GM23248 (cell line): ENCODE measurements around the gene KLKB1. TPM values are rescaled to one million over a fixed set of nuclear protein-coding genes. Genes with fewer than 3 reads are reported as not detected.

ENCODE experiments used
- DNase-seq: peaks from one replicate; pipeline ENCODE4 v3.0.0-alpha.2; 2015
- H2AFZ ChIP-seq: fragments of 200-600 bp; sonication (generic); 2 replicates; pipeline ENCODE4 v1.6.1; 2016; ENCODE audit warnings: antibody characterized with exemption
- H3F3A ChIP-seq: fragments of 200-600 bp; sonication (generic); 2 replicates; pipeline ENCODE4 v1.6.1; 2016; ENCODE audit warnings: mild to moderate bottlenecking, antibody characterized with exemption, mixed run types; ENCODE audit not compliant: insufficient read depth
- H3K27ac ChIP-seq: fragments of 200-600 bp; sonication (generic); 2 replicates; pipeline ENCODE4 v1.5.1; 2016; ENCODE audit warnings: mild to moderate bottlenecking
- H3K27me3 ChIP-seq: fragments of 200-600 bp; sonication (generic); replicated peaks from 2 replicates; pipeline ENCODE4 v1.6.1; 2016; ENCODE audit warnings: mild to moderate bottlenecking; ENCODE audit not compliant: insufficient read depth
- H3K36me3 ChIP-seq: fragments of 200-600 bp; sonication (generic); 2 replicates; pipeline ENCODE4 v1.6.1; 2016; ENCODE audit warnings: low read depth, mild to moderate bottlenecking
- H3K4me1 ChIP-seq: fragments of 200-600 bp; sonication (generic); 2 replicates; pipeline ENCODE4 v1.6.1; 2016; ENCODE audit warnings: mild to moderate bottlenecking; ENCODE audit not compliant: insufficient read depth
- H3K4me2 ChIP-seq: fragments of 200-600 bp; sonication (generic); one replicate; pipeline ENCODE4 v1.6.1; 2016; ENCODE audit warnings: mild to moderate bottlenecking; ENCODE audit not compliant: unreplicated experiment
- H3K4me3 ChIP-seq: fragments of 200-600 bp; sonication (generic); 2 replicates; pipeline ENCODE4 v1.5.1; 2016; ENCODE audit warnings: mild to moderate bottlenecking
- H3K79me2 ChIP-seq: fragments of 200-600 bp; sonication (generic); 2 replicates; pipeline ENCODE4 v1.6.1; 2016; ENCODE audit warnings: mild to moderate bottlenecking; ENCODE audit not compliant: insufficient read depth
- H3K9ac ChIP-seq: fragments of 200-600 bp; sonication (generic); 2 replicates; pipeline ENCODE4 v1.6.1; 2016; ENCODE audit warnings: mild to moderate bottlenecking
- H3K9me2 ChIP-seq: fragments of 200-600 bp; sonication (generic); 2 replicates; pipeline ENCODE4 v1.6.1; 2016; ENCODE audit warnings: mixed run types, mild to moderate bottlenecking, moderate library complexity; ENCODE audit not compliant: insufficient read depth
- H3K9me3 ChIP-seq: fragments of 200-600 bp; sonication (generic); one replicate; pipeline ENCODE4 v1.6.1; 2017; ENCODE audit warnings: low read depth
- H4K20me1 ChIP-seq: fragments of 200-600 bp; sonication (generic); 2 replicates; pipeline ENCODE4 v1.6.0; 2016; ENCODE audit not compliant: insufficient read depth
- EZH2 ChIP-seq: fragments of 200-600 bp; sonication (generic); IDR thresholded peaks from 2 replicates; pipeline ENCODE4 v1.6.1; 2018; ENCODE audit warnings: antibody characterized with exemption, mild to moderate bottlenecking; ENCODE audit not compliant: insufficient read depth, poor library complexity, severe bottlenecking
- EZH2phosphoT487 ChIP-seq: fragments of 200-600 bp; sonication (generic); IDR thresholded peaks from 2 replicates; pipeline ENCODE4 v1.6.1; 2018; ENCODE audit warnings: antibody characterized with exemption, moderate library complexity, mild to moderate bottlenecking, low read depth; ENCODE audit not compliant: insufficient read depth
- whole genome bisulfite sequencing, 2 experiments: methylation state at CpG; one replicate each; pipeline ENCODE4 v1.1.6; 2015 to 2017; ENCODE audit warnings: low lambda C conversion rate in 2 of 2, low coverage in 1 of 2; ENCODE audit errors: missing lambda C conversion rate in 2 of 2; 5-methylcytosine and 5-hydroxymethylcytosine counted together
- in situ Hi-C: fragments of 300-500 bp; cut with MboI; formaldehyde crosslinking; loops from 2 replicates; pipeline ENCODE4 v1.15.0; 2020
- polyA plus RNA-seq: library from polyadenylated mRNA; unstranded; fragments of >200 nt; fragmentation: Nextera tagmentation; extraction: Ambion mirVana; gene quantifications from 2 replicates; pipeline ENCODE4 v1.2.1, GENCODE V29; 2016
- total RNA-seq: library from RNA; depleted of rRNA; stranded (reverse); fragments of >200 nt; shearing (Covaris generic); gene quantifications from 2 replicates; pipeline ENCODE4 v1.2.3, GENCODE V29; 2014

KLKB1 gene
- total and polyA plus RNA-seq, 2 experiments from 2014 or later = not detected

- no peak overlapping the region for H2AFZ ChIP-seq
- no peak for DNase-seq
- no peaks in the 10 kb centered on the region for H3K4me1 ChIP-seq
- no peak overlapping the region for H3K4me3 ChIP-seq
- H3K9me2 ChIP-seq = no peaks in the 10 kb centered on the region
- H3K27me3 ChIP-seq = no peaks in the 10 kb centered on the region
- in situ Hi-C loops = no loop called here
- WGBS, 2 experiments = 50 to 52% methylated on average over 6 of the region's 6 CpGs
- no peak overlapping the region for H3K9ac ChIP-seq
- no peak overlapping the region for H3K27ac ChIP-seq
- no peaks in the 10 kb centered on the region; the same call in 1 of the 2 replicates for H3K36me3 ChIP-seq
- H3K9me3 ChIP-seq = no peaks in the 10 kb centered on the region
- TF ChIP-seq EZH2 (no peak), EZH2phosphoT487 (no peak)
- H3F3A ChIP-seq = no peaks in the 10 kb centered on the region
- no peaks in the 10 kb centered on the region for H4K20me1 ChIP-seq
- H3K4me2 ChIP-seq = no peak overlapping the region
- no peaks in the 10 kb centered on the region for H3K79me2 ChIP-seq
Observed at GRCh38 chr4:186200516-186200915, 26.8 kb upstream of the KLKB1 start.

- no peaks in the 10 kb centered on the region; the same call in 1 of the 2 replicates for H3K36me3 ChIP-seq
- no peak overlapping the region for H2AFZ ChIP-seq
- H3K4me1 ChIP-seq = no peaks in the 10 kb centered on the region
- 80 to 82% methylated on average over 7 of the region's 7 CpGs for WGBS, 2 experiments
- in situ Hi-C loops = no loop called here
- no peaks in the 10 kb centered on the region for H4K20me1 ChIP-seq
- H3K9me2 ChIP-seq = no peaks in the 10 kb centered on the region
- no peaks in the 10 kb centered on the region for H3K79me2 ChIP-seq
- H3F3A ChIP-seq = no peaks in the 10 kb centered on the region
- H3K4me3 ChIP-seq = no peak overlapping the region
- H3K9ac ChIP-seq = no peak overlapping the region
- H3K9me3 ChIP-seq = no peaks in the 10 kb centered on the region
- DNase-seq = no peak
- TF ChIP-seq EZH2phosphoT487 = no peak
- TF ChIP-seq EZH2 = no peak
- no peaks in the 10 kb centered on the region for H3K27me3 ChIP-seq
- H3K27ac ChIP-seq = no peak overlapping the region
- H3K4me2 ChIP-seq = no peak overlapping the region
Observed at GRCh38 chr4:186201010-186201409, 26.3 kb upstream of the KLKB1 start.

GRCh38 chr4:186201535-186202230 is 25.6 kb upstream of the KLKB1 start:
- no peak overlapping the region for H3K27ac ChIP-seq
- WGBS, 2 experiments = 49 to 53% methylated on average over 9 of the region's 9 CpGs
- H3K36me3 ChIP-seq = no peaks in the 10 kb centered on the region; the same call in 1 of the 2 replicates
- H3K4me3 ChIP-seq = no peak overlapping the region
- H4K20me1 ChIP-seq = no peaks in the 10 kb centered on the region
- TF ChIP-seq EZH2 (no peak), EZH2phosphoT487 (no peak)
- no peaks in the 10 kb centered on the region for H3K9me2 ChIP-seq
- H2AFZ ChIP-seq = no peak overlapping the region
- no peak overlapping the region for H3K4me2 ChIP-seq
- H3K4me1 ChIP-seq = no peaks in the 10 kb centered on the region
- no peaks in the 10 kb centered on the region for H3K79me2 ChIP-seq
- no peak overlapping the region for H3K9ac ChIP-seq
- peak; percentile 54 for DNase-seq
- no peaks in the 10 kb centered on the region for H3K27me3 ChIP-seq
- no peaks in the 10 kb centered on the region for H3K9me3 ChIP-seq
- in situ Hi-C loops = no loop called here
- H3F3A ChIP-seq = no peaks in the 10 kb centered on the region

GRCh38 chr4:186202490-186203140 is 24.7 kb upstream of the KLKB1 start:
- WGBS, 2 experiments = 81 to 83% methylated on average over 8 of the region's 8 CpGs
- Histone ChIP-seq H3K9ac (no peak overlapping the region), H3K4me2 (no peak overlapping the region), H3K27ac (no peak overlapping the region), H2AFZ (no peak overlapping the region), H3K4me1 (no peaks in the 10 kb centered on the region), H4K20me1 (no peaks in the 10 kb centered on the region), H3K9me3 (no peaks in the 10 kb centered on the region), H3F3A (no peaks in the 10 kb centered on the region), H3K4me3 (no peak overlapping the region), H3K36me3 (no peaks in the 10 kb centered on the region), H3K9me2 (no peaks in the 10 kb centered on the region; the same call in 1 of the 2 replicates), H3K79me2 (no peaks in the 10 kb centered on the region), H3K27me3 (no peaks in the 10 kb centered on the region)
- DNase-seq = no peak
- in situ Hi-C loops = no loop called here
- TF ChIP-seq EZH2 = no peak
- no peak for TF ChIP-seq EZH2phosphoT487
